Measurements from ENCODE around the gene GOLGA6L4. TPM values are rescaled to one million over a fixed set of nuclear protein-coding genes. Genes with fewer than 3 reads are reported as not detected.
"Not testable (repeated sequence)": the region's sequence is repeated elsewhere in the genome, so short reads cannot be mapped to it uniquely, and the experiment has no call there.

GOLGA6L4 gene
- 8.3 TPM for total RNA-seq (ENCODE audit: unreplicated experiment)
- long read RNA-seq, result 0 reads

- not testable (repeated sequence) for H3K27ac Mint-ChIP-seq (ENCODE audit: unreplicated experiment); H3K4me3 Mint-ChIP-seq (ENCODE audit: unreplicated experiment); H3K27me3 Mint-ChIP-seq (ENCODE audit: unreplicated experiment); H3K36me3 Mint-ChIP-seq (ENCODE audit: low read depth, unreplicated experiment); DNase-seq (ENCODE audit: low spot score); H3K4me1 Mint-ChIP-seq (ENCODE audit: unreplicated experiment); H3K9me3 Mint-ChIP-seq (ENCODE audit: unreplicated experiment)
Measured at GRCh38 chr15:84235573-84235972, at the start of gene GOLGA6L4. Gene GOLGA6L4 (plus strand): TSS chr15:84235773. CDS start chr15:84235835, 62 bp downstream.

GRCh38 chr15:84192982-84193381 is 42.6 kb upstream of the GOLGA6L4 start:
- H3K9me3 Mint-ChIP-seq (ENCODE audit: unreplicated experiment); H3K27me3 Mint-ChIP-seq (ENCODE audit: unreplicated experiment); H3K36me3 Mint-ChIP-seq (ENCODE audit: low read depth, unreplicated experiment); DNase-seq (ENCODE audit: low spot score); H3K27ac Mint-ChIP-seq (ENCODE audit: unreplicated experiment); H3K4me3 Mint-ChIP-seq (ENCODE audit: unreplicated experiment); H3K4me1 Mint-ChIP-seq (ENCODE audit: unreplicated experiment): not testable (repeated sequence)

GRCh38 chr15:84195603-84196002 is 40.0 kb upstream of the GOLGA6L4 start:
- H3K9me3 Mint-ChIP-seq (ENCODE audit: unreplicated experiment); H3K4me3 Mint-ChIP-seq (ENCODE audit: unreplicated experiment); H3K36me3 Mint-ChIP-seq (ENCODE audit: low read depth, unreplicated experiment); DNase-seq (ENCODE audit: low spot score); H3K27ac Mint-ChIP-seq (ENCODE audit: unreplicated experiment); H3K4me1 Mint-ChIP-seq (ENCODE audit: unreplicated experiment); H3K27me3 Mint-ChIP-seq (ENCODE audit: unreplicated experiment): not testable (repeated sequence)

- not testable (repeated sequence) for H3K4me1 Mint-ChIP-seq (ENCODE audit: unreplicated experiment); H3K27me3 Mint-ChIP-seq (ENCODE audit: unreplicated experiment); H3K27ac Mint-ChIP-seq (ENCODE audit: unreplicated experiment); H3K9me3 Mint-ChIP-seq (ENCODE audit: unreplicated experiment); H3K36me3 Mint-ChIP-seq (ENCODE audit: low read depth, unreplicated experiment); DNase-seq (ENCODE audit: low spot score); H3K4me3 Mint-ChIP-seq (ENCODE audit: unreplicated experiment)
Measured at GRCh38 chr15:84196530-84197188, 38.9 kb upstream of the GOLGA6L4 start.

GRCh38 chr15:84199865-84200264 is 35.7 kb upstream of the GOLGA6L4 start:
- H3K4me1 Mint-ChIP-seq (ENCODE audit: unreplicated experiment); H3K27ac Mint-ChIP-seq (ENCODE audit: unreplicated experiment); H3K36me3 Mint-ChIP-seq (ENCODE audit: low read depth, unreplicated experiment); H3K9me3 Mint-ChIP-seq (ENCODE audit: unreplicated experiment); DNase-seq (ENCODE audit: low spot score); H3K4me3 Mint-ChIP-seq (ENCODE audit: unreplicated experiment); H3K27me3 Mint-ChIP-seq (ENCODE audit: unreplicated experiment): not testable (repeated sequence)

GRCh38 chr15:84246441-84246840 is 10.9 kb downstream of the GOLGA6L4 start:
- peak; percentile 1 for DNase-seq (ENCODE audit: low spot score)
- not testable (repeated sequence) for H3K36me3 Mint-ChIP-seq (ENCODE audit: low read depth, unreplicated experiment); H3K4me3 Mint-ChIP-seq (ENCODE audit: unreplicated experiment); H3K27ac Mint-ChIP-seq (ENCODE audit: unreplicated experiment); H3K9me3 Mint-ChIP-seq (ENCODE audit: unreplicated experiment); H3K4me1 Mint-ChIP-seq (ENCODE audit: unreplicated experiment); H3K27me3 Mint-ChIP-seq (ENCODE audit: unreplicated experiment)

All from endothelial cell (in vitro differentiated cells).